Neural progenitor cell (in vitro differentiated cells): ENCODE results near the gene GPX7. TPM values are rescaled to one million over a fixed set of nuclear protein-coding genes. Genes with fewer than 3 reads are reported as not detected.
A peak's percentile ranks its signal among the peaks of the same experiment; 100 is the strongest.

Experiments
- DNase-seq: peaks from one replicate; pipeline ENCODE4 v3.0.0-alpha.2; 2016; ENCODE audit warnings: low spot score
- H2AFZ ChIP-seq: fragments of 200-600 bp; sonication (generic); replicated peaks from 2 replicates; pipeline ENCODE4 v1.6.1; 2016; ENCODE audit warnings: antibody characterized with exemption
- H3F3A ChIP-seq: fragments of 200-600 bp; sonication (generic); 2 replicates; pipeline ENCODE4 v1.6.1; 2016; ENCODE audit warnings: antibody characterized with exemption, low read depth
- H3K27ac ChIP-seq: fragments of 200-600 bp; sonication (generic); 2 replicates; pipeline ENCODE4 v1.5.1; 2016; ENCODE audit warnings: mild to moderate bottlenecking
- H3K27me3 ChIP-seq: fragments of 200-600 bp; sonication (generic); 2 replicates; pipeline ENCODE4 v1.6.1; 2016; ENCODE audit warnings: mild to moderate bottlenecking, moderate library complexity
- H3K36me3 ChIP-seq: fragments of 200-600 bp; sonication (generic); 2 replicates; pipeline ENCODE4 v1.5.1; 2016
- H3K4me1 ChIP-seq: fragments of 200-600 bp; sonication (generic); 2 replicates; pipeline ENCODE4 v1.6.1; 2016; ENCODE audit warnings: mixed run types
- H3K4me2 ChIP-seq: fragments of 200-600 bp; sonication (generic); 2 replicates; pipeline ENCODE4 v1.6.1; 2016
- H3K4me3 ChIP-seq: fragments of 200-600 bp; sonication (generic); 2 replicates; pipeline ENCODE4 v1.5.1; 2016
- H3K79me2 ChIP-seq: fragments of 200-600 bp; sonication (generic); 2 replicates; pipeline ENCODE4 v1.6.1; 2016; ENCODE audit warnings: low read depth
- H3K9ac ChIP-seq: fragments of 200-600 bp; sonication (generic); 2 replicates; pipeline ENCODE4 v1.6.1; 2016
- H3K9me3 ChIP-seq: fragments of 200-600 bp; sonication (generic); 2 replicates; pipeline ENCODE4 v1.5.1; 2016; ENCODE audit warnings: low read depth
- H4K20me1 ChIP-seq: fragments of 200-600 bp; sonication (generic); 2 replicates; pipeline ENCODE4 v1.6.1; 2016; ENCODE audit warnings: low read depth
- H3K27ac Mint-ChIP-seq: 3 replicates; pipeline ENCODE4 v1.8.0; 2021; ENCODE audit warnings: mixed read lengths
- H3K27me3 Mint-ChIP-seq: 2 replicates; pipeline ENCODE4 v1.8.0; 2022; ENCODE audit warnings: low read depth, mild to moderate bottlenecking, inconsistent platforms, moderate library complexity, mixed read lengths; ENCODE audit not compliant: insufficient read depth
- H3K36me3 Mint-ChIP-seq: 3 replicates; pipeline ENCODE4 v1.8.0; 2021; ENCODE audit warnings: mixed read lengths
- H3K4me1 Mint-ChIP-seq: 3 replicates; pipeline ENCODE4 v1.8.0; 2021; ENCODE audit warnings: mixed read lengths
- H3K4me3 Mint-ChIP-seq: 3 replicates; pipeline ENCODE4 v1.8.0; 2021; ENCODE audit warnings: mild to moderate bottlenecking, moderate library complexity, mixed read lengths
- H3K9me3 Mint-ChIP-seq: 3 replicates; pipeline ENCODE4 v1.8.0; 2020; ENCODE audit warnings: mixed read lengths
- EZH2 ChIP-seq: fragments of 200-600 bp; sonication (generic); IDR thresholded peaks from 2 replicates; pipeline ENCODE4 v1.6.1; 2017; ENCODE audit warnings: antibody characterized with exemption, mild to moderate bottlenecking, moderate library complexity
- EZH2phosphoT487 ChIP-seq: fragments of 200-600 bp; sonication (generic); IDR thresholded peaks from 2 replicates; pipeline ENCODE4 v1.6.1; 2017; ENCODE audit warnings: antibody characterized with exemption
- total RNA-seq: library from RNA; depleted of rRNA; stranded (reverse); fragments of >200 nt; gene quantifications from 2 replicates; pipeline ENCODE4 v1.2.3, GENCODE V29; 2015; ENCODE audit warnings: low replicate concordance
- TF ChIP-seq, protein P1 (sequence below): fragments of 200-600 bp; sonication (generic); IDR thresholded peaks from 2 replicates; pipeline ENCODE4 v1.5.1; 2017; ENCODE audit warnings: antibody characterized with exemption, mild to moderate bottlenecking

The GPX7 gene
- total RNA-seq, 1 donor from 2014 or later = 21.9 TPM

- H4K20me1 ChIP-seq = no peaks in the 10 kb centered on the region
- H3K27ac Mint-ChIP-seq = no peak overlapping the region
- H3K36me3 Mint-ChIP-seq = no peaks in the 10 kb centered on the region
- H3K9ac ChIP-seq = no peak overlapping the region
- peaks cover 23% of the 10 kb centered on the region for H3K4me1 ChIP-seq
- H3K4me3 Mint-ChIP-seq = no peak overlapping the region
- H3K27ac ChIP-seq = no peak overlapping the region
- H3K4me2 ChIP-seq = no peak overlapping the region
- peaks cover 3% of the 10 kb centered on the region for H3K9me3 Mint-ChIP-seq
- DNase-seq = no peak
- no peaks in the 10 kb centered on the region for H3K79me2 ChIP-seq
- no peak overlapping the region for H3K4me3 ChIP-seq
- peaks cover 31% of the 10 kb centered on the region for H3K27me3 ChIP-seq
- peaks cover 5% of the 10 kb centered on the region for H3K27me3 Mint-ChIP-seq
- TF ChIP-seq, protein P1, sequence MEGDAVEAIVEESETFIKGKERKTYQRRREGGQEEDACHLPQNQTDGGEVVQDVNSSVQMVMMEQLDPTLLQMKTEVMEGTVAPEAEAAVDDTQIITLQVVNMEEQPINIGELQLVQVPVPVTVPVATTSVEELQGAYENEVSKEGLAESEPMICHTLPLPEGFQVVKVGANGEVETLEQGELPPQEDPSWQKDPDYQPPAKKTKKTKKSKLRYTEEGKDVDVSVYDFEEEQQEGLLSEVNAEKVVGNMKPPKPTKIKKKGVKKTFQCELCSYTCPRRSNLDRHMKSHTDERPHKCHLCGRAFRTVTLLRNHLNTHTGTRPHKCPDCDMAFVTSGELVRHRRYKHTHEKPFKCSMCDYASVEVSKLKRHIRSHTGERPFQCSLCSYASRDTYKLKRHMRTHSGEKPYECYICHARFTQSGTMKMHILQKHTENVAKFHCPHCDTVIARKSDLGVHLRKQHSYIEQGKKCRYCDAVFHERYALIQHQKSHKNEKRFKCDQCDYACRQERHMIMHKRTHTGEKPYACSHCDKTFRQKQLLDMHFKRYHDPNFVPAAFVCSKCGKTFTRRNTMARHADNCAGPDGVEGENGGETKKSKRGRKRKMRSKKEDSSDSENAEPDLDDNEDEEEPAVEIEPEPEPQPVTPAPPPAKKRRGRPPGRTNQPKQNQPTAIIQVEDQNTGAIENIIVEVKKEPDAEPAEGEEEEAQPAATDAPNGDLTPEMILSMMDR = no peak
- TF ChIP-seq EZH2phosphoT487 = no peak
- no peak for TF ChIP-seq EZH2
- no peak overlapping the region for H2AFZ ChIP-seq
- H3K4me1 Mint-ChIP-seq = peaks cover 31% of the 10 kb centered on the region
- no peaks in the 10 kb centered on the region for H3K36me3 ChIP-seq
- H3F3A ChIP-seq = no peaks in the 10 kb centered on the region
- no peaks in the 10 kb centered on the region for H3K9me3 ChIP-seq
These were observed 4.3 kb upstream of the GPX7 start for GRCh38 chr1:52597912-52598311.

- peaks cover 39% of the 10 kb centered on the region for H3K27me3 ChIP-seq
- Mint-ChIP-seq H3K9me3 (peaks cover 3% of the 10 kb centered on the region), H3K27ac (peak overlapping the region; percentile 38), H3K4me1 (peaks cover 32% of the 10 kb centered on the region), H3K27me3 (peaks cover 11% of the 10 kb centered on the region), H3K36me3 (no peaks in the 10 kb centered on the region), H3K4me3 (no peak overlapping the region)
- H3F3A ChIP-seq = peaks cover 6% of the 10 kb centered on the region
- no peaks in the 10 kb centered on the region for H4K20me1 ChIP-seq
- H2AFZ ChIP-seq = no peak overlapping the region
- H3K36me3 ChIP-seq = no peaks in the 10 kb centered on the region
- no peaks in the 10 kb centered on the region for H3K79me2 ChIP-seq
- no peak overlapping the region for H3K9ac ChIP-seq
- no peak overlapping the region for H3K4me3 ChIP-seq
- H3K4me2 ChIP-seq = no peak overlapping the region
- DNase-seq = no peak
- H3K9me3 ChIP-seq = no peaks in the 10 kb centered on the region
- no peak for TF ChIP-seq EZH2phosphoT487
- TF ChIP-seq EZH2 = no peak
- no peak overlapping the region for H3K27ac ChIP-seq
- peaks cover 25% of the 10 kb centered on the region for H3K4me1 ChIP-seq
These were observed 3.4 kb upstream of the GPX7 start for GRCh38 chr1:52598729-52599128.

GRCh38 chr1:52599236-52599635 lies 2.9 kb upstream of the GPX7 start:
- H3K9ac ChIP-seq = no peak overlapping the region
- H3K9me3 ChIP-seq = no peaks in the 10 kb centered on the region
- H3K4me1 ChIP-seq = peaks cover 25% of the 10 kb centered on the region
- Mint-ChIP-seq H3K27me3 (peaks cover 14% of the 10 kb centered on the region), H3K4me1 (peaks cover 32% of the 10 kb centered on the region), H3K4me3 (no peak overlapping the region), H3K27ac (no peak overlapping the region), H3K36me3 (no peaks in the 10 kb centered on the region), H3K9me3 (peaks cover 3% of the 10 kb centered on the region)
- H3K4me3 ChIP-seq = no peak overlapping the region
- peaks cover 45% of the 10 kb centered on the region for H3K27me3 ChIP-seq
- H3F3A ChIP-seq = peaks cover 11% of the 10 kb centered on the region
- H3K36me3 ChIP-seq = no peaks in the 10 kb centered on the region
- no peak overlapping the region for H3K4me2 ChIP-seq
- TF ChIP-seq EZH2phosphoT487 = no peak
- no peak for TF ChIP-seq EZH2
- TF ChIP-seq, protein P1 = no peak
- H3K79me2 ChIP-seq = no peaks in the 10 kb centered on the region
- H4K20me1 ChIP-seq = no peaks in the 10 kb centered on the region
- H2AFZ ChIP-seq = no peak overlapping the region
- H3K27ac ChIP-seq = no peak overlapping the region
- no peak for DNase-seq

DNA sequence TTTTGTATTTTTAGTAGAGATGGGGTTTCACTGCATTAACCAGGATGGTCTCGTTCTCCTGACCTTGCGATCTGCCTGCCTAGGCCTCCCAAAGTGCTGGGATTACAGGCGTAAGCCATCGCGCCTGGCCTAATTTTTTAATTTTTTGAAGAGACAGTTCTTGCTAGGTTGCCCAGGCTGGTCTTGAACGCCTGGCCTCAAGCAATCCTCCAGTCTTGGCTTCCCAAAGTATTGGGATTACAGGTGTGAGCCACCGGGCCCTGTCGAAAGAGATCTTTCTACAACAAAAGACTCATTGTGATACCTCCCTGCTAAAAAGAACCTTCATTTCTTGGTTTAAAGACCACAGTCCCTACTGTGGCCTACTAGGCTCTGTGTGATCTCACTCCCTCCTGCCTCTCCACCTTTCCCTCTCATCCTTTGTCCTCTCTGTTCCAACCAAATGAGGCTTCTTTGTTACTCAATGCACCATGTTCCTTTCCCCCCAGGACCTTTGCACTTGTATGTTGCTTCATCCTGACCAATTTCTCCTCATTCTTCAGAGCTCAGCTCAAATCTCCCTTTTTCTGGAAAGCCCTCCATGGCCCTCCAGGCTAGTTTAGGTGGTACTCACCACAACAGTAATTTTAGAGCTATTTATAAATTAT lies 1.5 kb upstream of the GPX7 start:
- no peak overlapping the region for H3K9ac ChIP-seq
- H3K27me3 Mint-ChIP-seq = peaks cover 14% of the 10 kb centered on the region
- no peak overlapping the region for H3K27ac ChIP-seq
- H3K9me3 Mint-ChIP-seq = peaks cover 3% of the 10 kb centered on the region
- H3F3A ChIP-seq = peaks cover 12% of the 10 kb centered on the region
- H3K27ac Mint-ChIP-seq = no peak overlapping the region
- H3K4me1 ChIP-seq = peaks cover 12% of the 10 kb centered on the region
- peaks cover 48% of the 10 kb centered on the region for H3K27me3 ChIP-seq
- H3K4me3 ChIP-seq = no peak overlapping the region
- H2AFZ ChIP-seq = no peak overlapping the region
- H3K36me3 Mint-ChIP-seq = no peaks in the 10 kb centered on the region
- H3K4me2 ChIP-seq = no peak overlapping the region
- no peaks in the 10 kb centered on the region for H3K79me2 ChIP-seq
- no peaks in the 10 kb centered on the region for H3K36me3 ChIP-seq
- no peak overlapping the region for H3K4me3 Mint-ChIP-seq
- H4K20me1 ChIP-seq = no peaks in the 10 kb centered on the region
- no peak for DNase-seq
- TF ChIP-seq EZH2 = no peak
- peaks cover 22% of the 10 kb centered on the region for H3K4me1 Mint-ChIP-seq
- no peaks in the 10 kb centered on the region for H3K9me3 ChIP-seq
